Left lung (tissue), 10 donors: Measurements from ENCODE around the gene OPTC. TPM values are rescaled to one million over a fixed set of nuclear protein-coding genes. Genes with fewer than 3 reads are reported as not detected.

Experiments used
- ATAC-seq: fragments of 200-7000 bp; cut with Tn5 transposase; one replicate; pipeline ENCODE4 v1.9.1; 2020; ENCODE audit warnings: moderate library complexity
- DNase-seq, 4 donors: peaks; one replicate each; pipeline ENCODE4 v3.0.0-alpha.2; 2013 to 2020
- H3K27ac ChIP-seq, 2 donors: fragments of 200-600 bp; sonication (generic) in 1 of 2; one replicate each; pipeline versions ENCODE4 v1.5.0 to v1.8.0; 2020 to 2021
- H3K27me3 ChIP-seq, 2 donors: fragments of 200-600 bp; sonication (generic) in 1 of 2; one replicate each; pipeline versions ENCODE4 v1.5.0 to v1.8.0; 2020 to 2021
- H3K36me3 ChIP-seq, 2 donors: fragments of 200-600 bp; sonication (generic) in 1 of 2; one replicate each; pipeline versions ENCODE4 v1.5.0 to v1.8.0; 2020 to 2021
- H3K4me1 ChIP-seq, 2 donors: fragments of 200-600 bp; one replicate each; pipeline ENCODE4 v1.8.0; 2021
- H3K4me3 ChIP-seq, 2 donors: fragments of 200-600 bp; sonication (generic) in 1 of 2; one replicate each; pipeline versions ENCODE4 v1.5.0 to v1.8.0; 2020 to 2021; ENCODE audit warnings: mild to moderate bottlenecking in 1 of 2
- H3K9me3 ChIP-seq, 2 donors: fragments of 200-600 bp; sonication (generic) in 1 of 2; one replicate each; pipeline versions ENCODE4 v1.5.0 to v1.8.0; 2020 to 2021
- intact Hi-C, 2 donors: fragments of 100-400 bp; cut with DNase I; formaldehyde crosslinking; loops; one replicate each; pipeline versions ENCODE4 v1.11.2 to v1.14.2; 2022
- polyA plus RNA-seq, 6 donors: library from polyadenylated mRNA; unstranded; fragments of 120-200 nt; gene quantifications; one replicate each; pipeline ENCODE4 v1.2.1, GENCODE V29; 2013; ENCODE audit not compliant: insufficient read length in 6 of 6
- total RNA-seq, 2 donors: library from RNA; stranded (reverse); fragmentation: NEBNext Ultra II Directional; extraction: Animal tissue kit (Norgen Biotek cat#: 25700); gene quantifications; one replicate each; pipeline ENCODE4 v1.2.1, GENCODE V29; 2021
- TF ChIP-seq, protein P1 (sequence below), 2 donors: fragments of 200-600 bp; sonication (generic) in 1 of 2; IDR thresholded peaks; one replicate each; pipeline versions ENCODE4 v1.5.0 to v1.8.0; 2021; ENCODE audit warnings: antibody characterized with exemption in 2 of 2
- donor health status: DM: no; HTN: yes; CAD: no.
- donor health status: DM: no; HTN: no; CAD: no.

The OPTC gene
- total and polyA plus RNA-seq, 8 donors = not detected

DNA sequence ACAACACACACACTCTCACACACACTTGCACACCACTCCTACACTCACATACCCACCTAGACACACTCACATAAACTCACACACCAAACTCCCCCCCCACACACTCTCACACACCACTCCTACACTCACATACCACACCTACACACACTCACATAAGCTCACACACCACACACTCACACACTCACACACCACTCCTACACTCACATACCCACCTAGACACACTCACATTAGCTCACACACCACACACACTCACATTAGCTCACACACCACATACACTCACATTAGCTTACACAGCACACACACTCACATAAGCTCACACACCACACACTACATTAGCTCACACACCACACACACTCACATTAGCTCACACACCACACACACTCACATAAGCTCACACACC is 33.1 kb downstream of the OPTC start:
- Histone ChIP-seq H3K9me3 (no peaks in the 10 kb centered on the region), H3K4me3 (no peak overlapping the region), H3K27ac (no peak overlapping the region), H3K27me3 (no peaks in the 10 kb centered on the region), H3K36me3 (no peaks in the 10 kb centered on the region), H3K4me1 (peaks cover 0 to 4% of the 10 kb centered on the region in 2 donors)
- TF ChIP-seq, protein P1, sequence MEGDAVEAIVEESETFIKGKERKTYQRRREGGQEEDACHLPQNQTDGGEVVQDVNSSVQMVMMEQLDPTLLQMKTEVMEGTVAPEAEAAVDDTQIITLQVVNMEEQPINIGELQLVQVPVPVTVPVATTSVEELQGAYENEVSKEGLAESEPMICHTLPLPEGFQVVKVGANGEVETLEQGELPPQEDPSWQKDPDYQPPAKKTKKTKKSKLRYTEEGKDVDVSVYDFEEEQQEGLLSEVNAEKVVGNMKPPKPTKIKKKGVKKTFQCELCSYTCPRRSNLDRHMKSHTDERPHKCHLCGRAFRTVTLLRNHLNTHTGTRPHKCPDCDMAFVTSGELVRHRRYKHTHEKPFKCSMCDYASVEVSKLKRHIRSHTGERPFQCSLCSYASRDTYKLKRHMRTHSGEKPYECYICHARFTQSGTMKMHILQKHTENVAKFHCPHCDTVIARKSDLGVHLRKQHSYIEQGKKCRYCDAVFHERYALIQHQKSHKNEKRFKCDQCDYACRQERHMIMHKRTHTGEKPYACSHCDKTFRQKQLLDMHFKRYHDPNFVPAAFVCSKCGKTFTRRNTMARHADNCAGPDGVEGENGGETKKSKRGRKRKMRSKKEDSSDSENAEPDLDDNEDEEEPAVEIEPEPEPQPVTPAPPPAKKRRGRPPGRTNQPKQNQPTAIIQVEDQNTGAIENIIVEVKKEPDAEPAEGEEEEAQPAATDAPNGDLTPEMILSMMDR (IDR thresholded peaks at IDR 0.05) = no peak
- intact Hi-C loops = no loop called here
- ATAC-seq (no peak), DNase-seq (no peak)

DNA sequence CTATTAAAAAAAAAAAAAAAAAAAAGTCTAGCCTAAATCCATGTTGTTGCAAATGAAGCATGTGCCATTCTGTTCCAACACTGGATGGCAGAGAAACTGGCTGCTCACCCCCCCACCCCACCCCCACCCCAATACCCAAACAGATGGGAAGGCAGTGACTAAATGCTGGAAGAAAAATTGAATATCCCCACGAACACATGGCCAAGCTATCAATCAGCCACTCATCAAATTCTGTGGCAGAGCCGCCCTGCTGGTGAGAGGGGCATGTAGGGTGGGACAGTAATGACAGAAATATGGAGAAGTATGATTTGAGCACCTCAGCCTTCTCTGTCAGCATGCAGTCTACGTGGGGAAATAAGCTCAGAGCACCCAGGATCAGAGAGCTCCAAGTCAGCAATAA is 34.1 kb downstream of the OPTC start:
- Histone ChIP-seq H3K27me3 (no peaks in the 10 kb centered on the region), H3K4me3 (no peak overlapping the region), H3K9me3 (no peaks in the 10 kb centered on the region), H3K27ac (no peak overlapping the region), H3K36me3 (no peaks in the 10 kb centered on the region), H3K4me1 (peaks cover 0 to 4% of the 10 kb centered on the region in 2 donors)
- intact Hi-C loops = no loop called here
- no peak for DNase-seq
- TF ChIP-seq, protein P1 (IDR thresholded peaks at IDR 0.05) = no peak
- no peak for ATAC-seq

DNA sequence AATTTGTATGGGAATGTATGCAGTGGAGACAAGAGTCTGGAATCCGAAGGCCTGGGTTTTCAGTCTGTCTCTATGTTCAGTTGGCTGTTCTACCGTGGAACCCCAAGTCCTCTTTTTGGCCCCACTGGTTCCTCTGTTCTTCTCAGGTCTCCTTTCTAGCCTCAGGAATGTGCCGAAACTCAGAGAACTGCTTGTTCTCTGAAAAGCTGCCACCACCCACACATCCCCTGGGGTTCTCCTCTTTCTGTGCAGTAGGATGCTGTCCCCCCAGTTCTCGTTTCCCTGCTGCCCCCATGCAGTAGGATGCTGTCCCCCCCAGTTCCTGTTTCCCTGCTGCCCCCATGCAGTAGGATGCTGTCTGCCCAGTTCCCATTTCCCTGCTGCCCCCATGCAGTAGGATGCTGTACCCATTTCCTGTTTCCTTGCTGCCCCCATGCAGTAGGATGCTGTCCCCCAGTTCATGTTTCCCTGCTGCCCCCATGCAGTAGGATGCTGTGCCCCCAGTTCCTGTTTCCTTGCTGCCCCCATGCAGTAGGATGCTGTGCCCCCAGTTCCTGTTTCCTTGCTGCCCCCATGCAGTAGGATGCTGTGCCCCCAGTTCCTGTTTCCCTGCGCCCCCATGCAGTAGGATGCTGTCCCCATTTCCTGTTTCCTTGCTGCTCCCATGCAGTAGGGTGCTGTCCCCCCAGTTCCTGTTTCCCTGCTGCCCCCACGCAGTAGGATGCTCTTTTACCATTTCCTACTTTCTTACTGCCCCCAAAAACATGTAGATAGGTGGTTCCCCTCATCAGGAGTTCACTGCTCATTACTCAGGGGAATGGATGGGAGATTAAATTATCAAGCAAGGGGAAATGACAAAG is 35.3 kb downstream of the OPTC start:
- ATAC-seq (no peak), DNase-seq (no peak)
- Histone ChIP-seq H3K9me3 (no peaks in the 10 kb centered on the region), H3K4me3 (no peak overlapping the region), H3K27me3 (no peaks in the 10 kb centered on the region), H3K27ac (no peak overlapping the region), H3K36me3 (no peaks in the 10 kb centered on the region), H3K4me1 (peaks cover 0 to 4% of the 10 kb centered on the region in 2 donors)
- TF ChIP-seq, protein P1 (IDR thresholded peaks at IDR 0.05) = no peak
- intact Hi-C loops = no loop called here

DNA sequence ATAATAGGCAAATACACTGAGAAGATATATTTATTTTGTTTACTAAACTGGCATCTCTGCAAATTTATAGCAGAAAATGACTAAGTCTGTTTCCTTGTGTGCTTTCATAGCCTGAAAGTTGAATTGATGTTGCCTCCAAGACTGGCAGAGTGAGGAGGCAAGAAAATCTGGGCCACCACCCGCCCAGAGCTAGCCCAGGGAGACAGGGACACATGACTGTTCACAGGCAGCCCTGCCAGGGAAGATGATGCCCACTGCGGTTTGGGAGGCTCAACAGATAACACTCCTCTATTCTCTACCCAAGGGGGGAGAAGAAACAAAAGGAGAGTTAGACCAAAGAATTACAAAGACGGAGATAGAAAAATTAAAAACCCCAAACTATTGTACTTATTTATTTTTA is 37.1 kb downstream of the OPTC start:
- Histone ChIP-seq H3K4me3 (no peak overlapping the region), H3K27me3 (no peaks in the 10 kb centered on the region), H3K9me3 (no peaks in the 10 kb centered on the region), H3K27ac (no peak overlapping the region), H3K4me1 (peaks cover 2 to 6% of the 10 kb centered on the region in 2 donors), H3K36me3 (no peaks in the 10 kb centered on the region)
- no peak for ATAC-seq
- intact Hi-C loops = no loop called here
- no peak for DNase-seq
- TF ChIP-seq, protein P1 (IDR thresholded peaks at IDR 0.05) = no peak

DNA sequence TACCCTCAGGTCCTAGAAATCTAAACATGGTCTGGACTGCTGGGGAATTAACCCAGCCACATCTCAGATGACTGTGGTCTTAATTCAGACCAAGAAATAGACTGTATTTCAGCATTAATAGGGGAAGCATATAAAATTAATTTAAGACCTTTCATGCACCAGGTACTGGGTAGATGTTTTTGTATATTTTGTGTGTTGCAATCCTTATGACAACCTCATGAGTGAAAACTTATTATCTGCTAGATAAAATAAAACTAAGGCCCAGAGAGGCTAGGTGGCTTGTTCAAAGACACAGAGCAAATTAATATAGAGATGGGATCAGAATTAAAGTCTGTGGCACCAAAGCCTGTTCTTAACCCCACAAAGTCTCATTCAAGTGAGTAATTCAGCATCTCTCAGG is 40.1 kb downstream of the OPTC start:
- H3K4me3 ChIP-seq = no peak overlapping the region
- no peaks in the 10 kb centered on the region for H3K27me3 ChIP-seq
- DNase-seq (no peak), ATAC-seq (no peak)
- no peaks in the 10 kb centered on the region for H3K36me3 ChIP-seq
- H3K27ac ChIP-seq = peak overlapping the region in 1 of 2 donors; percentile 24
- intact Hi-C loops = no loop called here
- peaks cover 2 to 19% of the 10 kb centered on the region in 2 donors for H3K4me1 ChIP-seq
- TF ChIP-seq, protein P1 (IDR thresholded peaks at IDR 0.05) = no peak
- no peaks in the 10 kb centered on the region for H3K9me3 ChIP-seq
